IMR-90 (cell line): ENCODE results near the gene CDC5L.

Experiments
- CEBPB ChIP-seq: IDR thresholded peaks from 2 replicates; pipeline ENCODE4 v1.6.1; 2012; ENCODE audit warnings: low read depth, low read length, improper control_type of control experiment
- MAZ ChIP-seq: IDR thresholded peaks from 2 replicates; pipeline ENCODE4 v1.6.1; 2012; ENCODE audit warnings: low read depth, mild to moderate bottlenecking, low read length, improper control_type of control experiment, moderate library complexity, borderline replicate concordance
- MXI1 ChIP-seq: IDR thresholded peaks from 2 replicates; pipeline ENCODE4 v1.6.1; 2012; ENCODE audit warnings: low read depth, mild to moderate bottlenecking, low read length, moderate library complexity, borderline replicate concordance
- NFE2L2 ChIP-seq: fragments of 150-350 bp; IDR thresholded peaks from 2 replicates; pipeline ENCODE4 v1.6.1; 2016; ENCODE audit warnings: low read depth, mild to moderate bottlenecking, low read length
- POLR2A ChIP-seq: IDR thresholded peaks from 2 replicates; pipeline ENCODE4 v1.6.1; 2012; ENCODE audit warnings: mild to moderate bottlenecking, low read depth, low read length
- RFX5 ChIP-seq: IDR thresholded peaks from 2 replicates; pipeline ENCODE4 v1.8.0; 2012; ENCODE audit warnings: low read depth, mild to moderate bottlenecking, low read length, moderate library complexity
- SMC3 ChIP-seq: fragments of 150-350 bp; IDR thresholded peaks from 2 replicates; pipeline ENCODE4 v1.6.1; 2016; ENCODE audit warnings: low read depth, mild to moderate bottlenecking, antibody characterized with exemption, low read length, moderate library complexity
- TF ChIP-seq, protein P1 (sequence below): conservative IDR thresholded peaks from 2 replicates; pipeline ENCODE4 v1.5.1; 2012; ENCODE audit warnings: mild to moderate bottlenecking, low read depth, low read length, improper control_type of control experiment

DNA sequence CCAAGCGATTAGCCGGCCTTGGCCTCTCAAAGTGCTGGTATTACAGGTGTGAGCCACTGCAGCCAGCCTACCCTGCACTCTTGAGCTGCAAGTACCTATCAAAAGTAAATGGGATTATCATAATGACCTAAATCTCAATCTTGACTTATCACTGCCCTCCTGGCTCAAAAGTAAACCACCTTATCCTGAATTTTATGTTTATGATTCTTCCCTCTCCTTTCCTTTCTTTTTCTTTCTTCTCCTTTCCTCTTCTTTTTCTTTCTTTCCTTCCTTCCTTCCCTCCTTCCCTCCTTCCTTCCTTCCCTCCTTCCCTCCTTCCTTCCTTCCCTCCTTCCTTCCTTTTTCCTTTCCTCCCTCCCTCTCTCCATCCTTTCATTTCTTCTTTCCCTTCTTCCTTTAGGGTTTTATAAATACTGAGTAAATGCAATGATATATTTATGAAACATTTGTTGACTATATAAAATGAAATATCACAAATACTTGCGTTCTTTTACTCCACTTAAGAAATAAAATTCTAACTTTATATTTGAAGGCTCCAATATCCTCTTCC is 24.1 kb upstream of the CDC5L start:
- TF ChIP-seq MXI1 (no peak), POLR2A (no peak), SMC3 (no peak), RFX5 (no peak), MAZ (no peak), NFE2L2 (no peak), CEBPB (no peak)
- TF ChIP-seq, protein P1, sequence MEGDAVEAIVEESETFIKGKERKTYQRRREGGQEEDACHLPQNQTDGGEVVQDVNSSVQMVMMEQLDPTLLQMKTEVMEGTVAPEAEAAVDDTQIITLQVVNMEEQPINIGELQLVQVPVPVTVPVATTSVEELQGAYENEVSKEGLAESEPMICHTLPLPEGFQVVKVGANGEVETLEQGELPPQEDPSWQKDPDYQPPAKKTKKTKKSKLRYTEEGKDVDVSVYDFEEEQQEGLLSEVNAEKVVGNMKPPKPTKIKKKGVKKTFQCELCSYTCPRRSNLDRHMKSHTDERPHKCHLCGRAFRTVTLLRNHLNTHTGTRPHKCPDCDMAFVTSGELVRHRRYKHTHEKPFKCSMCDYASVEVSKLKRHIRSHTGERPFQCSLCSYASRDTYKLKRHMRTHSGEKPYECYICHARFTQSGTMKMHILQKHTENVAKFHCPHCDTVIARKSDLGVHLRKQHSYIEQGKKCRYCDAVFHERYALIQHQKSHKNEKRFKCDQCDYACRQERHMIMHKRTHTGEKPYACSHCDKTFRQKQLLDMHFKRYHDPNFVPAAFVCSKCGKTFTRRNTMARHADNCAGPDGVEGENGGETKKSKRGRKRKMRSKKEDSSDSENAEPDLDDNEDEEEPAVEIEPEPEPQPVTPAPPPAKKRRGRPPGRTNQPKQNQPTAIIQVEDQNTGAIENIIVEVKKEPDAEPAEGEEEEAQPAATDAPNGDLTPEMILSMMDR: no peak
